Ishikawa (cell line): ENCODE measurements around the gene CST7.

Source experiments
- CEBPB ChIP-seq: IDR thresholded peaks from 2 replicates; pipeline ENCODE4 v1.6.1; 2012
- CREB1 ChIP-seq: IDR thresholded peaks from 2 replicates; pipeline ENCODE4 v1.6.1; 2012; ENCODE audit warnings: low read depth
- EGR1 ChIP-seq: IDR thresholded peaks from 2 replicates; pipeline ENCODE4 v1.6.1; 2012
- EP300 ChIP-seq: IDR thresholded peaks from 2 replicates; pipeline ENCODE4 v1.6.1; 2012; ENCODE audit warnings: borderline replicate concordance
- FOXM1 ChIP-seq: IDR thresholded peaks from 2 replicates; pipeline ENCODE4 v1.6.1; 2012; ENCODE audit warnings: low read depth, borderline replicate concordance
- NFIC ChIP-seq: IDR thresholded peaks from 2 replicates; pipeline ENCODE4 v1.6.1; 2012
- RAD21 ChIP-seq: IDR thresholded peaks from 2 replicates; pipeline ENCODE4 v1.6.1; 2012; ENCODE audit warnings: low read depth
- TAF1 ChIP-seq: IDR thresholded peaks from 2 replicates; pipeline ENCODE4 v1.6.1; 2012; ENCODE audit warnings: low read depth, mild to moderate bottlenecking
- TCF12 ChIP-seq: IDR thresholded peaks from 2 replicates; pipeline ENCODE4 v1.6.1; 2012; ENCODE audit warnings: low read depth
- TEAD4 ChIP-seq: IDR thresholded peaks from 2 replicates; pipeline ENCODE4 v1.6.1; 2012
- USF1 ChIP-seq: IDR thresholded peaks from 2 replicates; pipeline ENCODE4 v1.6.1; 2012
- YY1 ChIP-seq: IDR thresholded peaks from 2 replicates; pipeline ENCODE4 v1.6.1; 2012; ENCODE audit warnings: low read depth
- ZBTB7A ChIP-seq: IDR thresholded peaks from 2 replicates; pipeline ENCODE4 v1.6.1; 2012; ENCODE audit warnings: low read depth
- TF ChIP-seq, protein P1 (sequence below): IDR thresholded peaks from 2 replicates; pipeline ENCODE4 v1.6.1; 2012
- TF ChIP-seq, protein P2 (sequence below): IDR thresholded peaks from 2 replicates; pipeline ENCODE4 v1.6.1; 2012; ENCODE audit warnings: low read depth, mild to moderate bottlenecking

Gene CST7

GRCh38 chr20:24993337-24994185 lies 44.5 kb downstream of the CST7 start:
- TF ChIP-seq RAD21 (peak; percentile 40), TAF1 (no peak), TEAD4 (no peak), FOXM1 (no peak)
- TF ChIP-seq, protein P1, sequence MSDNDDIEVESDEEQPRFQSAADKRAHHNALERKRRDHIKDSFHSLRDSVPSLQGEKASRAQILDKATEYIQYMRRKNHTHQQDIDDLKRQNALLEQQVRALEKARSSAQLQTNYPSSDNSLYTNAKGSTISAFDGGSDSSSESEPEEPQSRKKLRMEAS = no peak

GRCh38 chr20:24994186-24994465 lies 45.1 kb downstream of the CST7 start:
- no peak for TF ChIP-seq CEBPB
- no peak for TF ChIP-seq CREB1

DNA sequence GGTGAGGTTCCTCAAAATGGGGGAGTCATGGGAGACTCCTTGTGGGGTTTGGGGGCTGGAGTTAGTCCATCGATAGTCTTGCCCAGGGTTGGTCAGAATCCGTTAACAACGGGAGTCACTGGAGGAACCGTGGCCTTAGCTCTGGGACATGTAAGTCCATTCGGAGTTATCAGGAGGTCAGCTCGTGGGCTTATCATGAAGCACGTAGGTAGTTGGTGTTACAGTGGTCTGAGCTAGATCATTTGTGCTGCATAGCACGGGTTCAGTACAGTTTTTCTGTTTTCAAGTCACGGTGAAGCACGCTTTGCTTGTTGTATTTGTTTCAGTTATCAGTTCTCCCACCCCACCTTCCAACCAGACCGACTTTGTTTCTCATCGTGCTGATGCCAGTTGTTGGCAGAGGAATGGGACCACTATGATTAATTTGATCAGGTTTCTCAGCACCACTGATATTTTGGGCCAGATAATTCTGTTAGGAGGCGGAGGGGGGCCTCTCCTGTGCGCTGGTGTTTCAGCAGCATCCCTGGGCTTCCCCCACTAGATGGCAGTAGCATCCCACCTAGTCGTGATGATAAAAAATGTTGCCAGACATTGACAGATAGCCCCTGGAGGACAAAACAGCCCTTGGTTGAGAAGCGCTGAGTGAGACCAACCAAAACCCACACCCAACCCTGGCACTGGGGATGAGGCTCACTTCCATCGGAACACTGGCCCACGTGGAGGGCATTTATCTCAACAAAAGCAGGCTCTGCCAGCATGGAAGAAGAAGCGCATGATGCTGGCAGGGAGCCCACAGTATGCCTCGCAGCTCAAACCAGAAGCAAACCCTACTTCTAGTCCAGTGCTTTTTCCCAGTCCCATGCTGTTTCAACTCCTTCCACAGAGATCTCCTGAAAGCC lies 45.6 kb downstream of the CST7 start:
- 0 out of 2 replicates have a peak, but pooled peaks have one; percentile 23 for TF ChIP-seq TAF1
- TF ChIP-seq RAD21 = peak; percentile 99
- TF ChIP-seq CEBPB = no peak
- TF ChIP-seq, protein P1 = 0 out of 2 replicates have a peak, but pooled peaks have one; percentile 26
- no peak for TF ChIP-seq FOXM1
- no peak for TF ChIP-seq YY1
- peak; percentile 59 for TF ChIP-seq NFIC
- 0 out of 2 replicates have a peak, but pooled peaks have one; percentile 13 for TF ChIP-seq TEAD4

DNA sequence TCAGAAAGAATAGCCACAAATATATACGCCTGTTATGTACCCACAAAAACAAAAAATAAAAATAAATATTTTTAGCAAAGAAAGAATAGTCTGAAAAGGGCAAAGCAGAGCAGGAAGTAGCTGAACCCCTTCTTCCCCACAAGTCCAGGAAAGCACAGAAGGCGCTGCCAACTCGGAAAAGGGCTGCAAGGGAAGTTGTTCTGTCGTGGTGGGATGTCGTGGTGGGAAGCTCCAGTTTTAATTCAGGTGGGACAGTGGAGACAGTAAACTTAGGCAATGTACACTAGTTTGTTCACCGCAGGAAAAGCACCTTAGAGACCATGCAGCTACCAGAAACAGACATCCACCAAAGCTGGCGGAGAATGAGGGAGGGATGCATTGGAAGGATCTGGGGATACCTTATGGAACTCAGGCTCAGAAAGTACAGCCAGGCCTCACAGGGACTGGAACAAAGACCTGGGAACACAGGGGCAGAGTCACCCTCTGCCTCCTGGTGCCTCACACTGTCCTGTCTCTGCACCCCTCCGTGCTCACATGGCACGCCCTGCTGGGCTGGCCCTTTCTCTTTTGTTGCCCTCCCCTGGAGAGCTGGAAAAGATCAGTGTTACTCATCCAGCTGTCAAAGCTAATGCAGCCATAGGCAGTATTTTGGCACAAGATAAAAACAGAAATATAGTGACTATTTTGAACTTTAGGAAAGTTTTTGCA lies 46.8 kb downstream of the CST7 start:
- no peak for TF ChIP-seq TAF1
- TF ChIP-seq CREB1 = no peak
- no peak for TF ChIP-seq YY1
- TF ChIP-seq, protein P2, sequence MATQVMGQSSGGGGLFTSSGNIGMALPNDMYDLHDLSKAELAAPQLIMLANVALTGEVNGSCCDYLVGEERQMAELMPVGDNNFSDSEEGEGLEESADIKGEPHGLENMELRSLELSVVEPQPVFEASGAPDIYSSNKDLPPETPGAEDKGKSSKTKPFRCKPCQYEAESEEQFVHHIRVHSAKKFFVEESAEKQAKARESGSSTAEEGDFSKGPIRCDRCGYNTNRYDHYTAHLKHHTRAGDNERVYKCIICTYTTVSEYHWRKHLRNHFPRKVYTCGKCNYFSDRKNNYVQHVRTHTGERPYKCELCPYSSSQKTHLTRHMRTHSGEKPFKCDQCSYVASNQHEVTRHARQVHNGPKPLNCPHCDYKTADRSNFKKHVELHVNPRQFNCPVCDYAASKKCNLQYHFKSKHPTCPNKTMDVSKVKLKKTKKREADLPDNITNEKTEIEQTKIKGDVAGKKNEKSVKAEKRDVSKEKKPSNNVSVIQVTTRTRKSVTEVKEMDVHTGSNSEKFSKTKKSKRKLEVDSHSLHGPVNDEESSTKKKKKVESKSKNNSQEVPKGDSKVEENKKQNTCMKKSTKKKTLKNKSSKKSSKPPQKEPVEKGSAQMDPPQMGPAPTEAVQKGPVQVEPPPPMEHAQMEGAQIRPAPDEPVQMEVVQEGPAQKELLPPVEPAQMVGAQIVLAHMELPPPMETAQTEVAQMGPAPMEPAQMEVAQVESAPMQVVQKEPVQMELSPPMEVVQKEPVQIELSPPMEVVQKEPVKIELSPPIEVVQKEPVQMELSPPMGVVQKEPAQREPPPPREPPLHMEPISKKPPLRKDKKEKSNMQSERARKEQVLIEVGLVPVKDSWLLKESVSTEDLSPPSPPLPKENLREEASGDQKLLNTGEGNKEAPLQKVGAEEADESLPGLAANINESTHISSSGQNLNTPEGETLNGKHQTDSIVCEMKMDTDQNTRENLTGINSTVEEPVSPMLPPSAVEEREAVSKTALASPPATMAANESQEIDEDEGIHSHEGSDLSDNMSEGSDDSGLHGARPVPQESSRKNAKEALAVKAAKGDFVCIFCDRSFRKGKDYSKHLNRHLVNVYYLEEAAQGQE = no peak
- TF ChIP-seq, protein P1 = 0 out of 2 replicates have a peak, but pooled peaks have one; percentile 22
- peak; percentile 46 for TF ChIP-seq TCF12
- no peak for TF ChIP-seq FOXM1
- TF ChIP-seq USF1 = 0 out of 2 replicates have a peak, but pooled peaks have one; percentile 14
- TF ChIP-seq EGR1 = no peak
- no peak for TF ChIP-seq TEAD4
- no peak for TF ChIP-seq RAD21
- TF ChIP-seq EP300 = peak; percentile 52; the same call in 1 of the 2 replicates
- no peak for TF ChIP-seq CEBPB
- TF ChIP-seq NFIC = peak; percentile 39; the same call in 1 of the 2 replicates
- TF ChIP-seq ZBTB7A = no peak

- TF ChIP-seq FOXM1 (no peak), TCF12 (0 out of 2 replicates have a peak, but pooled peaks have one; percentile 3), YY1 (no peak), USF1 (0 out of 2 replicates have a peak, but pooled peaks have one; percentile 13)
These were observed 47.6 kb downstream of the CST7 start for GRCh38 chr20:24996449-24997377.

- TF ChIP-seq, protein P2 = no peak
- TF ChIP-seq EGR1 = no peak
- TF ChIP-seq TCF12 = no peak
- TF ChIP-seq CREB1 = no peak
- no peak for TF ChIP-seq ZBTB7A
- TF ChIP-seq TEAD4 = no peak
- TF ChIP-seq TAF1 = no peak
- TF ChIP-seq, protein P1 = no peak
These were observed 49.1 kb downstream of the CST7 start for GRCh38 chr20:24998121-24998520.
